SK-N-SH (cell line): ENCODE results near the gene BRINP3. TPM values are rescaled to one million over a fixed set of nuclear protein-coding genes. Genes with fewer than 3 reads are reported as not detected.

Source experiments
- CTCF ChIA-PET: fragments of 300-600, 350-600 bp; formaldehyde crosslinking; extraction: SDS; loops from one replicate; lab custom pipeline; 2021; lab: Yijun Ruan, JAX
- POLR2A ChIA-PET: fragments of 350-600 bp; sonication (Branson Sonifier 250); formaldehyde crosslinking; extraction: SDS; loops from one replicate; lab custom pipeline; 2020; ENCODE audit warnings: antibody characterized with exemption, inconsistent platforms; lab: Yijun Ruan, JAX
- DNase-seq: peaks from one replicate; pipeline ENCODE4 v3.0.0; 2012
- H2AFZ ChIP-seq: fragments of 200-600 bp; sonication (generic); 2 replicates; pipeline ENCODE4 v1.8.1; 2016; ENCODE audit warnings: antibody characterized with exemption, mild to moderate bottlenecking, low read depth
- H3F3A ChIP-seq: fragments of 200-600 bp; sonication (generic); replicated peaks from 2 replicates; pipeline ENCODE3; 2016; ENCODE audit warnings: antibody characterized with exemption, mild to moderate bottlenecking; ENCODE audit not compliant: insufficient read depth
- H3K27ac ChIP-seq, 2 experiments: fragments of 200-500 bp in 1 of 2; fragments of 200-600 bp in 1 of 2; sonication (Bioruptor generic) in 1 of 2; sonication (generic), shearing (Covaris generic) in 1 of 2; 2 replicates each; pipeline versions ENCODE4 v1.5.1 to v1.6.1; 2014 to 2016; ENCODE audit warnings: low read depth in 2 of 2, inconsistent platforms in 1 of 2, low read length in 1 of 2, mild to moderate bottlenecking in 1 of 2, mixed read lengths in 1 of 2
- H3K27me3 ChIP-seq: fragments of 200-600 bp; sonication (generic), shearing (Covaris generic); 2 replicates; pipeline ENCODE4 v1.6.1; 2016; ENCODE audit warnings: mixed run types; ENCODE audit not compliant: insufficient read depth
- H3K36me3 ChIP-seq, 2 experiments: fragments of 200-500 bp in 1 of 2; fragments of 200-600 bp in 1 of 2; sonication (Bioruptor generic) in 1 of 2; sonication (generic) in 1 of 2; replicated peaks in 1 of 2; 2 replicates each; pipeline versions ENCODE3 to v1.5.1; 2014 to 2016; ENCODE audit warnings: low read length in 1 of 2, mild to moderate bottlenecking in 1 of 2; ENCODE audit not compliant: insufficient read depth in 2 of 2, control insufficient read depth in 1 of 2
- H3K4me1 ChIP-seq, 2 experiments: fragments of 200-500 bp in 1 of 2; fragments of 200-600 bp in 1 of 2; sonication (Bioruptor generic) in 1 of 2; sonication (generic), shearing (Covaris generic) in 1 of 2; 2 replicates each; pipeline versions ENCODE4 v1.5.1 to v1.6.1; 2014 to 2016; ENCODE audit warnings: low read depth in 1 of 2, low read length in 1 of 2, mixed run types in 1 of 2; ENCODE audit not compliant: insufficient read depth in 2 of 2, control insufficient read depth in 1 of 2
- H3K4me2 ChIP-seq: fragments of 200-600 bp; sonication (generic), shearing (Covaris generic); 2 replicates; pipeline ENCODE4 v1.6.1; 2017; ENCODE audit warnings: mixed run types
- H3K4me3 ChIP-seq, 2 experiments: fragments of 200-500 bp in 1 of 2; fragments of 200-600 bp in 1 of 2; sonication (Bioruptor generic) in 1 of 2; sonication (generic), shearing (Covaris generic) in 1 of 2; 2 replicates each; pipeline versions ENCODE4 v1.5.1 to v1.8.1; 2014 to 2016; ENCODE audit warnings: low read depth in 2 of 2, inconsistent platforms in 1 of 2, low read length in 1 of 2, mild to moderate bottlenecking in 1 of 2, mixed read lengths in 1 of 2, moderate library complexity in 1 of 2
- H3K79me2 ChIP-seq: fragments of 200-600 bp; sonication (generic); 2 replicates; pipeline ENCODE4 v1.8.1; 2017; ENCODE audit warnings: mild to moderate bottlenecking; ENCODE audit not compliant: insufficient read depth
- H3K9ac ChIP-seq: fragments of 200-600 bp; sonication (generic); 2 replicates; pipeline ENCODE4 v1.6.1; 2017; ENCODE audit warnings: mixed run types
- H3K9me2 ChIP-seq: fragments of 200-600 bp; sonication (generic); 2 replicates; pipeline ENCODE4 v1.6.1; 2017; ENCODE audit warnings: mixed run types
- H3K9me3 ChIP-seq: fragments of 200-600 bp; sonication (generic); 2 replicates; pipeline ENCODE4 v1.6.1; 2017; ENCODE audit warnings: mixed run types, mild to moderate bottlenecking, moderate library complexity
- H4K20me1 ChIP-seq: fragments of 200-600 bp; sonication (generic); 2 replicates; pipeline ENCODE4 v1.6.1; 2017; ENCODE audit warnings: mild to moderate bottlenecking, mixed run types; ENCODE audit not compliant: insufficient read depth
- CTCF ChIP-seq: fragments of 200-600 bp; sonication (generic); IDR thresholded peaks from 2 replicates; pipeline ENCODE4 v1.6.1; 2017; ENCODE audit warnings: antibody characterized with exemption, mild to moderate bottlenecking, moderate library complexity
- FOXJ3 ChIP-seq: sonication (generic); formaldehyde crosslinking; IDR thresholded peaks from 2 replicates; pipeline ENCODE4 v1.5.1; 2020; ENCODE audit warnings: mild to moderate bottlenecking, missing genetic modification reagents
- FOXM1 ChIP-seq: IDR thresholded peaks from 2 replicates; pipeline ENCODE4 v1.4.0; 2012; ENCODE audit warnings: low read depth, mild to moderate bottlenecking
- MAX ChIP-seq: IDR thresholded peaks from 2 replicates; pipeline ENCODE4 v1.4.0; 2012; ENCODE audit warnings: low read depth
- MEF2A ChIP-seq: IDR thresholded peaks from 2 replicates; pipeline ENCODE4 v1.4.0; 2012; ENCODE audit warnings: low read depth, borderline replicate concordance
- RCOR1 ChIP-seq: fragments of 150-350 bp; IDR thresholded peaks from 2 replicates; pipeline ENCODE4 v1.6.1; 2017; ENCODE audit warnings: antibody characterized with exemption, low read length
- REST ChIP-seq: IDR thresholded peaks from 2 replicates; pipeline ENCODE4 v1.6.1; 2012; ENCODE audit warnings: mild to moderate bottlenecking, low read depth, low read length, moderate library complexity
- SIN3A ChIP-seq: IDR thresholded peaks from 2 replicates; pipeline ENCODE4 v1.6.1; 2012; ENCODE audit warnings: low read depth, mild to moderate bottlenecking, low read length, moderate library complexity, borderline replicate concordance
- SMC3 ChIP-seq: IDR thresholded peaks from 2 replicates; pipeline ENCODE4 v1.6.1; 2012; ENCODE audit warnings: low read depth, low read length, improper control_type of control experiment
- TAF1 ChIP-seq: IDR thresholded peaks from 2 replicates; pipeline ENCODE4 v1.6.1; 2012; ENCODE audit warnings: low read depth, mild to moderate bottlenecking, low read length, moderate library complexity, borderline replicate concordance
- TCF12 ChIP-seq: IDR thresholded peaks from 2 replicates; pipeline ENCODE4 v1.4.0; 2012
- TEAD4 ChIP-seq: IDR thresholded peaks from 2 replicates; pipeline ENCODE4 v1.4.0; 2012; ENCODE audit warnings: mild to moderate bottlenecking, borderline replicate concordance; ENCODE audit not compliant: insufficient read depth
- USF1 ChIP-seq: IDR thresholded peaks from 2 replicates; pipeline ENCODE4 v1.4.0; 2012; ENCODE audit warnings: low read depth, borderline replicate concordance
- YY1 ChIP-seq: IDR thresholded peaks from 2 replicates; pipeline ENCODE4 v1.4.0; 2012; ENCODE audit warnings: low read depth, mild to moderate bottlenecking
- WGBS: methylation state at CpG from one replicate; pipeline ENCODE4 v1.1.6; 2017; ENCODE audit warnings: low lambda C conversion rate; 5-methylcytosine and 5-hydroxymethylcytosine counted together
- polyA plus RNA-seq, 3 experiments: library from polyadenylated mRNA; depleted of rRNA; stranded (reverse); fragments of >200 nt; gene quantifications; 2 replicates each; pipeline ENCODE4 v1.2.3, GENCODE V29; 2012

The BRINP3 gene
- not detected in 2 replicates for polyA plus RNA-seq (2012; rRNA removed)
- polyA plus RNA-seq (2012; cell fraction: cytosol; rRNA removed): 0.03 TPM in 1 of 2 replicates, not detected in the other
- polyA plus RNA-seq (2012; cell fraction: nucleus; rRNA removed): not detected in 2 replicates

GRCh38 chr1:190477762-190478148, at the start of gene BRINP3:
TSS of gene BRINP3 (minus strand) at chr1:190477864.
- DNase-seq: no peak
- CTCF ChIA-PET: no interaction called here

GRCh38 chr1:190511554-190511953, 33.9 kb upstream of the BRINP3 start:
- H2AFZ ChIP-seq: no peak overlapping the region
- WGBS: 63% methylated on average over 2 of the region's 2 CpGs

More at GRCh38 chr1:190477762-190478148, at the start of gene BRINP3:
- Histone ChIP-seq H3F3A (peaks cover 4% of the 10 kb centered on the region), H3K27me3 (no peaks in the 10 kb centered on the region), H3K9me2 (no peaks in the 10 kb centered on the region), H3K4me2 (peak within 1 kb of the TSS; percentile 74), H3K4me1 (peaks cover 0 to 6% of the 10 kb centered on the region in 2 experiments; a peak in 2 of 4 replicates), H3K9me3 (no peaks in the 10 kb centered on the region), H3K79me2 (no peaks in the 10 kb centered on the region), H3K27ac (0 out of 4 replicates have a peak within 1 kb of the TSS, but pooled peaks of 1 of the 2 experiments have one; percentile 1), H3K36me3 (no peaks in the 10 kb centered on the region), H3K9ac (no peak within 1 kb of the TSS; the same call in 1 of the 2 replicates), H2AFZ (peak within 1 kb of the TSS; percentile 91), H3K4me3 (peak within 1 kb of the TSS; percentile 56 to 72), H4K20me1 (no peaks in the 10 kb centered on the region)
- POLR2A ChIA-PET: no interaction called here
- whole genome bisulfite sequencing: 3% methylated on average over 4 of the region's 4 CpGs
- no peak for TF ChIP-seq TAF1
- TF ChIP-seq FOXJ3 (CRISPR knock-in tag): no peak
- no peak for TF ChIP-seq TCF12
- TF ChIP-seq FOXM1: no peak
- TF ChIP-seq MAX: no peak
- no peak for TF ChIP-seq SMC3
- no peak for TF ChIP-seq TEAD4
- TF ChIP-seq REST: no peak

More at GRCh38 chr1:190511554-190511953, 33.9 kb upstream of the BRINP3 start:
- Histone ChIP-seq H3K9me3 (no peaks in the 10 kb centered on the region), H3K4me2 (no peak overlapping the region), H3K4me1 (no peaks in the 10 kb centered on the region; a peak in 1 of 4 replicates), H3K79me2 (no peaks in the 10 kb centered on the region), H3K9me2 (no peaks in the 10 kb centered on the region), H3F3A (no peaks in the 10 kb centered on the region), H4K20me1 (no peaks in the 10 kb centered on the region), H3K27ac (no peak overlapping the region), H3K4me3 (no peak overlapping the region), H3K27me3 (no peaks in the 10 kb centered on the region; the same call in 1 of the 2 replicates), H3K36me3 (no peaks in the 10 kb centered on the region), H3K9ac (no peak overlapping the region)
- ChIA-PET CTCF (no interaction called here), POLR2A (no interaction called here)
- no peak for TF ChIP-seq RCOR1
- TF ChIP-seq SIN3A: no peak
- no peak for TF ChIP-seq YY1
- TF ChIP-seq USF1: no peak
- TF ChIP-seq CTCF: no peak
- TF ChIP-seq MEF2A: no peak
- no peak for TF ChIP-seq REST
- no peak for DNase-seq
